Measurements from ENCODE around the gene CPA5.

The CPA5 gene

GRCh38 chr7:130303127-130303526, 41.5 kb upstream of the CPA5 start:
- Histone ChIP-seq H3K27ac (replicated peaks; ENCODE audit: low read length) (no peak overlapping the region), H4K8ac (ENCODE audit: low read depth, low read length) (no peak overlapping the region), H2BK15ac (ENCODE audit: low read length) (no peak overlapping the region), H2BK120ac (ENCODE audit: low read depth, low read length) (no peak overlapping the region), H3K4ac (ENCODE audit: low read length) (no peak overlapping the region), H3K27me3 (ENCODE audit: control insufficient read depth in 3 of 3, insufficient read depth in 3 of 3, low read depth in 1 of 3, low read length in 3 of 3) (no peaks in the 10 kb centered on the region), H3K23ac (ENCODE audit: low read depth, low read length, poor library complexity) (no peak overlapping the region), H2BK5ac (ENCODE audit: low read length) (no peak overlapping the region), H3K14ac (ENCODE audit: low read length) (no peak overlapping the region), H2AFZ (ENCODE audit: low read length) (no peak overlapping the region), H3K9ac (ENCODE audit: low read depth, low read length, poor library complexity) (no peak overlapping the region), H3K9me3 (replicated peaks in 1 of 2; ENCODE audit: control insufficient read depth in 2 of 2, insufficient read depth in 1 of 2, low read depth in 1 of 2, low read length in 2 of 2) (peaks cover 0 to 3% of the 10 kb centered on the region in 2 donors), H4K91ac (ENCODE audit: low read depth, low read length, poor library complexity) (no peak overlapping the region), H3K18ac (ENCODE audit: low read length) (no peak overlapping the region), H2AK5ac (ENCODE audit: low read depth, low read length) (no peak overlapping the region), H3K4me1 (ENCODE audit: control insufficient read depth in 2 of 2, insufficient read depth in 1 of 2, low read depth in 1 of 2, low read length in 2 of 2) (peaks cover 0 to 5% of the 10 kb centered on the region in 2 donors), H3K79me1 (ENCODE audit: low read depth, low read length) (no peaks in the 10 kb centered on the region), H3K36me3 (replicated peaks in 1 of 2; ENCODE audit: control insufficient read depth in 2 of 2, insufficient read depth in 2 of 2, low read length in 2 of 2) (no peaks in the 10 kb centered on the region), H3K4me2 (ENCODE audit: insufficient read depth, low read length, poor library complexity, severe bottlenecking) (no peak overlapping the region), H2BK12ac (ENCODE audit: low read length) (no peak overlapping the region), H3K4me3 (ENCODE audit: low read length in 2 of 2) (no peak overlapping the region)
- WGBS, 2 donors (ENCODE audit: extremely low coverage in 2 of 2, insufficient read length in 2 of 2, insufficient replicate concordance in 1 of 2): no CpG with 5 or more reads among the region's 2 CpGs
- no peak for DNase-seq (ENCODE audit: low spot score)

GRCh38 chr7:130303551-130303950, 41.1 kb upstream of the CPA5 start:
- Histone ChIP-seq H3K36me3 (replicated peaks in 1 of 2; ENCODE audit: control insufficient read depth in 2 of 2, insufficient read depth in 2 of 2, low read length in 2 of 2) (no peaks in the 10 kb centered on the region), H3K4me1 (ENCODE audit: control insufficient read depth in 2 of 2, insufficient read depth in 1 of 2, low read depth in 1 of 2, low read length in 2 of 2) (peaks cover 0 to under 1% of the 10 kb centered on the region in 2 donors), H3K79me1 (ENCODE audit: low read depth, low read length) (no peaks in the 10 kb centered on the region), H2BK5ac (ENCODE audit: low read length) (no peak overlapping the region), H4K8ac (ENCODE audit: low read depth, low read length) (no peak overlapping the region), H2BK15ac (ENCODE audit: low read length) (no peak overlapping the region), H2AK5ac (ENCODE audit: low read depth, low read length) (no peak overlapping the region), H2AFZ (ENCODE audit: low read length) (no peak overlapping the region), H3K9me3 (replicated peaks in 1 of 2; ENCODE audit: control insufficient read depth in 2 of 2, insufficient read depth in 1 of 2, low read depth in 1 of 2, low read length in 2 of 2) (peaks cover 0 to 3% of the 10 kb centered on the region in 2 donors), H3K18ac (ENCODE audit: low read length) (no peak overlapping the region), H3K9ac (ENCODE audit: low read depth, low read length, poor library complexity) (no peak overlapping the region), H3K27ac (replicated peaks; ENCODE audit: low read length) (no peak overlapping the region), H2BK120ac (ENCODE audit: low read depth, low read length) (no peak overlapping the region), H3K14ac (ENCODE audit: low read length) (no peak overlapping the region), H3K27me3 (ENCODE audit: control insufficient read depth in 3 of 3, insufficient read depth in 3 of 3, low read depth in 1 of 3, low read length in 3 of 3) (no peaks in the 10 kb centered on the region), H3K4me2 (ENCODE audit: insufficient read depth, low read length, poor library complexity, severe bottlenecking) (no peak overlapping the region), H2BK12ac (ENCODE audit: low read length) (no peak overlapping the region), H4K91ac (ENCODE audit: low read depth, low read length, poor library complexity) (no peak overlapping the region), H3K4me3 (ENCODE audit: low read length in 2 of 2) (no peak overlapping the region), H3K23ac (ENCODE audit: low read depth, low read length, poor library complexity) (no peak overlapping the region), H3K4ac (ENCODE audit: low read length) (no peak overlapping the region)
- no peak for DNase-seq (ENCODE audit: low spot score)
- WGBS, 2 donors (ENCODE audit: extremely low coverage in 2 of 2, insufficient read length in 2 of 2, insufficient replicate concordance in 1 of 2): no CpG with 5 or more reads among the region's 5 CpGs

GRCh38 chr7:130303982-130304381, 40.6 kb upstream of the CPA5 start:
- Histone ChIP-seq H3K4me2 (ENCODE audit: insufficient read depth, low read length, poor library complexity, severe bottlenecking) (no peak overlapping the region), H2AK5ac (ENCODE audit: low read depth, low read length) (no peak overlapping the region), H4K8ac (ENCODE audit: low read depth, low read length) (no peak overlapping the region), H3K9me3 (replicated peaks in 1 of 2; ENCODE audit: control insufficient read depth in 2 of 2, insufficient read depth in 1 of 2, low read depth in 1 of 2, low read length in 2 of 2) (peaks cover 0 to 3% of the 10 kb centered on the region in 2 donors), H3K4me1 (ENCODE audit: control insufficient read depth in 2 of 2, insufficient read depth in 1 of 2, low read depth in 1 of 2, low read length in 2 of 2) (no peaks in the 10 kb centered on the region), H3K18ac (ENCODE audit: low read length) (no peak overlapping the region), H3K36me3 (replicated peaks in 1 of 2; ENCODE audit: control insufficient read depth in 2 of 2, insufficient read depth in 2 of 2, low read length in 2 of 2) (no peaks in the 10 kb centered on the region), H2BK120ac (ENCODE audit: low read depth, low read length) (no peak overlapping the region), H3K27ac (replicated peaks; ENCODE audit: low read length) (no peak overlapping the region), H2AFZ (ENCODE audit: low read length) (no peak overlapping the region), H2BK5ac (ENCODE audit: low read length) (no peak overlapping the region), H2BK12ac (ENCODE audit: low read length) (no peak overlapping the region), H3K23ac (ENCODE audit: low read depth, low read length, poor library complexity) (no peak overlapping the region), H4K91ac (ENCODE audit: low read depth, low read length, poor library complexity) (no peak overlapping the region), H3K4me3 (ENCODE audit: low read length in 2 of 2) (no peak overlapping the region), H3K79me1 (ENCODE audit: low read depth, low read length) (no peaks in the 10 kb centered on the region), H3K9ac (ENCODE audit: low read depth, low read length, poor library complexity) (no peak overlapping the region), H3K27me3 (ENCODE audit: control insufficient read depth in 3 of 3, insufficient read depth in 3 of 3, low read depth in 1 of 3, low read length in 3 of 3) (no peaks in the 10 kb centered on the region), H3K14ac (ENCODE audit: low read length) (no peak overlapping the region), H3K4ac (ENCODE audit: low read length) (no peak overlapping the region), H2BK15ac (ENCODE audit: low read length) (no peak overlapping the region)
- DNase-seq (ENCODE audit: low spot score): no peak
- WGBS, 2 donors (ENCODE audit: extremely low coverage in 2 of 2, insufficient read length in 2 of 2, insufficient replicate concordance in 1 of 2): no CpG with 5 or more reads among the region's 5 CpGs

GRCh38 chr7:130304878-130305277, 39.7 kb upstream of the CPA5 start:
- no peak overlapping the region for H2BK120ac ChIP-seq (ENCODE audit: low read depth, low read length)
- no peak for DNase-seq (ENCODE audit: low spot score)
- H3K9me3 ChIP-seq (replicated peaks in 1 of 2; ENCODE audit: control insufficient read depth in 2 of 2, insufficient read depth in 1 of 2, low read depth in 1 of 2, low read length in 2 of 2): no peaks in the 10 kb centered on the region
- no peak overlapping the region for H3K4me2 ChIP-seq (ENCODE audit: insufficient read depth, low read length, poor library complexity, severe bottlenecking)
- H3K27me3 ChIP-seq (ENCODE audit: control insufficient read depth in 3 of 3, insufficient read depth in 3 of 3, low read depth in 1 of 3, low read length in 3 of 3): no peaks in the 10 kb centered on the region
- no peak overlapping the region for H3K27ac ChIP-seq (replicated peaks; ENCODE audit: low read length)
- no peak overlapping the region for H2BK15ac ChIP-seq (ENCODE audit: low read length)
- WGBS, 2 donors (ENCODE audit: extremely low coverage in 2 of 2, insufficient read length in 2 of 2, insufficient replicate concordance in 1 of 2): no CpG with 5 or more reads among the region's 3 CpGs
- no peak overlapping the region for H4K8ac ChIP-seq (ENCODE audit: low read depth, low read length)
- H3K4me1 ChIP-seq (ENCODE audit: control insufficient read depth in 2 of 2, insufficient read depth in 1 of 2, low read depth in 1 of 2, low read length in 2 of 2): no peaks in the 10 kb centered on the region
- H3K9ac ChIP-seq (ENCODE audit: low read depth, low read length, poor library complexity): no peak overlapping the region
- no peaks in the 10 kb centered on the region for H3K79me1 ChIP-seq (ENCODE audit: low read depth, low read length)
- no peak overlapping the region for H3K4ac ChIP-seq (ENCODE audit: low read length)
- H3K36me3 ChIP-seq (replicated peaks in 1 of 2; ENCODE audit: control insufficient read depth in 2 of 2, insufficient read depth in 2 of 2, low read length in 2 of 2): no peaks in the 10 kb centered on the region
- no peak overlapping the region for H3K14ac ChIP-seq (ENCODE audit: low read length)
- H2BK12ac ChIP-seq (ENCODE audit: low read length): no peak overlapping the region
- H2AFZ ChIP-seq (ENCODE audit: low read length): no peak overlapping the region
- H3K23ac ChIP-seq (ENCODE audit: low read depth, low read length, poor library complexity): no peak overlapping the region
- H2BK5ac ChIP-seq (ENCODE audit: low read length): no peak overlapping the region
- H3K4me3 ChIP-seq (ENCODE audit: low read length in 2 of 2): no peak overlapping the region
- H3K18ac ChIP-seq (ENCODE audit: low read length): no peak overlapping the region
- H4K91ac ChIP-seq (ENCODE audit: low read depth, low read length, poor library complexity): no peak overlapping the region
- H2AK5ac ChIP-seq (ENCODE audit: low read depth, low read length): no peak overlapping the region
